NCI-H774 (cell line): ENCODE data around the gene CDK17.
"Not testable (repeated sequence)": the region's sequence is repeated elsewhere in the genome, so short reads cannot be mapped to it uniquely, and the experiment has no call there.

Experiments
- DNase-seq: peaks from one replicate; lab custom pipeline; 2025; lab: John Stamatoyannopoulos, UW

Gene CDK17

DNA sequence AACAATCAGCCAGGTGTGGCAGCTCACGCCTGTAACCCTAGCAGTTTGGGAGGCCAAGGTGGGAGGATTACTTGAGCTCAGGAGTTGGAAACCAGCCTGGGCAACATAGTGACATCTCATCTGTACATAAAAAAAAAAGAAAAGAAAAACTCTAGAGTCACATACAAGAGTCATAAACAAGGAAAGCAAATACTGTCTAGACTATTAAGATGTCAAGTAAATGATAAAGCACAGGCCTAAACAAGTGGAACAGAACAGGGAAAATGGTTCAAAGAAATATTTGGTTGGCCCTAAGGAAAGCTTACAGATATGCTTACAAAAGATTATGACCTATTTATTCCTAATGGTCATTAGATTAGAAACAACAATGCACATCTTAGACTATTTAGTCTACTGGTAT lies 12.3 kb downstream of the CDK17 start:
- no peak for DNase-seq

DNA sequence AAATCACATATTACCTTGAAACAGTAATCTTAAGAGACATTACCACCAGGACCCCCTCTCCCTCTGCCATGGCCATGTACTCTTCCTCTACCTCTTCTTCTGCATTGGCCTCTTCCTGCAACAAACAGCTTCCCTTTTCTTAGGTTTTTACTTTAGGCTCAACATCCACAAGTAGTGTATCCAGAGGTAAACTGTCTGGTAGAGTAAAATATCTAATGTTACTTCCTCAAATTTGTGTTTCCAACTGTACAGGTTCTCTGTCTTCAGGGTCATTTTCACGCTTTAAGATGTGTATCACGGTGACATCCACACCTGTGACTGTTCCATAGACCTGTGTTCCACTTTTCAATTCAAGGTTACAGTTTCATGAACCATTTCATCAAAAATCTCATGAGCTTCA lies 13.4 kb downstream of the CDK17 start:
- no peak for DNase-seq

DNA sequence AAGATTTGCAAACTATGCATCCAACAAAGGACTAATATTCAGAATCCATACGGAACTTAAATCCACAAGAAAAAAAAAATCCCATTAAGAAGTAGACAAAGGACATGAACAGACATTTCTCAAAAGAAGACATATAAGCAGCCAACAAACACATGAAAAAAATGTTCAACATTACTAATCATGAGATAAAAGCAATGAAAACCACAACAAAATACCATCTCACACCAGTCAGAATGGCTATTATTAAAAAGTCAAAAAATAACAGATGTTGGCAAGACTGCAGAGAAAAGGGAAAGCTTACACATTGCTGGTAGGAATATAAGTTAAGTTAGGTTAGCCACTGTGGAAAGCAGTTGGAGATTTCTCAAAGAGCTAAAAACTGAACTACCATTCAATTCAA lies 16.2 kb downstream of the CDK17 start:
- DNase-seq, result no peak

DNA sequence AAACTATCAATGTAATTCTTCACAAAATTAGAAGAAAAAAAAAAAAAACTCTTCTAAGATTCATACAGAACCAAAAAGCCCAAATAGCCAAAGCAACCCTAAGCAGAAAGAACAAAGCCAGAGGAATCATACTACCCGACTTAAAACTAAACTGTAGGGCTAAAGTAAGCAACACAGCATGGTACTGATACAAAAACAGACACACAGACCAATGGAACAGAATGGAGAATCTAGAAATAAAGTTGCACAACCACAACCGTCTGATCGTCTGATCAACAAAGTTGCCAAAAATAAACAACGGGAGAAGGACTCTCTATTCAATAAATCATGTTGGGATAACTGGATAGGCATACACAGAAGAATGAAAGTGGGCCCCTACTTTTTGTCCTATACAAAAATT lies 16.9 kb downstream of the CDK17 start:
- no peak for DNase-seq

GRCh38 chr12:96379743-96380142 lies 20.5 kb downstream of the CDK17 start:
- DNase-seq, result not testable (repeated sequence)

- no peak for DNase-seq
Measured at GRCh38 chr12:96378319-96378718, 21.9 kb downstream of the CDK17 start.

- DNase-seq, result no peak
Measured at GRCh38 chr12:96376865-96377264, 23.4 kb downstream of the CDK17 start.

DNA sequence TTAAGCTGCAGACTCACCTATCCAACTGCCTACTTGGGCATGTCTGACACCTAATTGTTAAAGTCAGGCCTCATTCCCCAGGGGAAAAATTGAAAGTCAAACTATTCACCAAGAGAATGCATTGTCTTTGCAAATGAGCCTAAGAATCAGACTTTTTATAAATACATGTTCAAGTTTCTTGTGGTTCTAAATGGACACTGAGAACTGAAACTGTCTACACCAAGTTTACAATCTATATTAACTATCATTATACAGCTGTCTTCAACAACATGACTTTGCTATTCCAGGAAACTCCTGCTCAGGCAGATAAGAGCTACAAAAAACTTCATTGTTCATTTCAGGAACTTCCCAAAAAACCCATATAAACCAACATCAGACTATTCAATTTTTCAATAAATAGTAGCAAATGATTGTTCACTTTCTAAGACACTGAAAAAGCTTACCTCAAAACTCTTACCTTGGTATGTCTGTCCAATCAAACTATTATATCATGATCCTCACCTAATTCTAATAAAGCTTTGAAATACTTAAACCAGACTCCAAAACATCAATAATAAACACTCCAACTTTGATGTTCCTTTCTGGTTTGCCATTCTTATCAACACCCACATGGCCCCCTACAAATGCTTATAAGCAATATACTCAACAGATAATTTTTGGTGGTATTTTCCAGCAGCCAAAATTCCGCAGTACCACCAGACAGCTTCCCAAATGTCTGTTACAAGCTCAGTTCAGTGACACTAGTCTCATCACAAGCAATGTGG lies 24.2 kb downstream of the CDK17 start:
- DNase-seq, result no peak

DNA sequence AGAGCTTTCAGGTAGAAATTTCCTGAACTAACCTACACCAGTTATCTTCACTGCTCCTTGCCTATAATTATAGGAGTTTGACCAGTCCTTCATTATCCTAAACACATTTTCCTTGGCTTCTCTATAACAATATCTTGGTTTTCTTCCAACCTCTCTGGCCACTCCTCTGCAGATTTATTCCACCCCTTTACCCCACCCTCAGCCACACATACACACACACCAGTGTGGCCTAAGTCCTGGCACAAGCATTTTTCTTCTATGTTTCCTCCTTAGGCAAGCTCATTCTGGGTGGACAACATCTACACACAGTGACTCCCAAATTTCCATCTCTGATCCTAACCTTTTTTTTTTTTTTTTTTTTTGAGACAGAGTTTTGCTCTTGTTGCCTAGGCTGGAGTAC lies 25.1 kb downstream of the CDK17 start:
- no peak for DNase-seq

DNA sequence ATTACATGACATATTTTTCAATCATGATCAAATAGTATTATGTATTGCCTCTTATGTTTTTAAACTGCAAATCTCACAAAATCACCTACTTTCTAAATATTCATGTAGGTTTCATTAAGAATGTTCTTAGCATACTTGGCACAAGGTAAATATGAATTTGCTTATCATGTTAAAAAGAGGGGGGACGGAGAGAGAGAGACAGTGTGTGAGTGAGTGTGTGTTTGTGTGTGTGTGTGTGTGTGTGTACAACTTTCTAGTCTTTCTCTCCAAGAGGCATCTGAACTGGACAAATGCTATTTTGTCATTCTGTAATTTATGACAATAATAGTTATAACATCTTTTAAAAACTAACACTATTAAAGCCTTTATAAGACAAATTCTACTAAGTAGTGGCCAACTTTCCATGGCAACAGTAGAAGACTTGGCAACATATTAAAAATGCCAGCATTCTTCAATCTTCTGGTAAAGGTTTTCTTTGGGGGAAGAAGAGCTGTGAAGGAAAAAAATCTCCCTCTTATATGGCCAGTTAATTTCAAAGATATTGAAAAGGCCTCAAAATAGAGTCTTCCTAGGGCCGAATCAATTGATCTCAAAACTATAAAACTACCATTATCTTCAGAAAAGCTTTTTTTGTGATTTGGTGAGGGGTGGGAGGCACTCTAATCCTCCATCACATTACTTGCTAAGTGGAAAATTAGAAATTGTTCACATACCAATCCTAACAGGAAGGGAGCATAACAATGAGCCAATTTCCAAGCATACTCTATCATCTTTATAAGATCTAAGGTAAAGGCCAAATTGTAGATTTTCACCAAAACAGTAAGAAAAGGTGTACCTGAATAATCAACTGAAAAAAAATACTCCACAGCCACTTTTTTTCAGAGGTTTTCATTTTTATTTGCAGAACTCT lies 28.2 kb downstream of the CDK17 start:
- no peak for DNase-seq

- DNase-seq, result no peak
Measured at GRCh38 chr12:96371138-96371789, 29.0 kb downstream of the CDK17 start.

- DNase-seq, result no peak
Measured at GRCh38 chr12:96368687-96369086, 31.6 kb downstream of the CDK17 start.

DNA sequence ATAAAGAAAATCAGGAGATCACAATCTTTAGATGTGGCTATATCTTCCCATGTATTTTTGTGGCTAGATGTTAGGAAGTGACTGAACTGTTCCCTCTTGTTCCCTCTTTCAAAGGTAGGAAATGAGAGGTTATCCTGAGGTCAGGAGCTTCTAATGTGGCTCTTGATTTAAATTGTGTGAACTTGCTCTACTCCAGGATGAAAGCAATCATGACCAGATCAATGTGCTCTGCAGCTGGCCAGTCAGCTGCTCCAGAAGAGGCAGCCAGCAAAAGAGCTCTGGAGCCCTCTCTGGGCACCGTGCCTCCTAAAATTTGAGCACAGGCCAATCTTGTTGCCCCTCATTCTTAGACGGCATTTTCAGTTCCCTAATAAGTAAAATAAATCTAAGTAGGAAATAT lies 32.0 kb downstream of the CDK17 start:
- peak; percentile 37 for DNase-seq

DNA sequence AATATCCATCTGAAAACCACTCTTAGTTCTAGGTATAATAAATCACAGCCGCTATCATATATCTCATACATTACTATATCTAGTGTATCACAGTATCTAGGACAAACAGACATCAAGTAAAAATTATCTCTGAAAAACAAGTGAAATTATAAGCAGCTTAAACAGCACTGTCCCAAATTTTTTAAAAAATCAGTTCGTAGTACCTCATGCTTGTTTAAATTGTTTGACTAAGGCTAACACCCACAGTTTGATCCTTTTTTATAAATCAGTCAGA lies 33.9 kb downstream of the CDK17 start:
- DNase-seq, result no peak

- DNase-seq, result no peak
Measured at GRCh38 chr12:96365604-96366380, 34.4 kb downstream of the CDK17 start.

DNA sequence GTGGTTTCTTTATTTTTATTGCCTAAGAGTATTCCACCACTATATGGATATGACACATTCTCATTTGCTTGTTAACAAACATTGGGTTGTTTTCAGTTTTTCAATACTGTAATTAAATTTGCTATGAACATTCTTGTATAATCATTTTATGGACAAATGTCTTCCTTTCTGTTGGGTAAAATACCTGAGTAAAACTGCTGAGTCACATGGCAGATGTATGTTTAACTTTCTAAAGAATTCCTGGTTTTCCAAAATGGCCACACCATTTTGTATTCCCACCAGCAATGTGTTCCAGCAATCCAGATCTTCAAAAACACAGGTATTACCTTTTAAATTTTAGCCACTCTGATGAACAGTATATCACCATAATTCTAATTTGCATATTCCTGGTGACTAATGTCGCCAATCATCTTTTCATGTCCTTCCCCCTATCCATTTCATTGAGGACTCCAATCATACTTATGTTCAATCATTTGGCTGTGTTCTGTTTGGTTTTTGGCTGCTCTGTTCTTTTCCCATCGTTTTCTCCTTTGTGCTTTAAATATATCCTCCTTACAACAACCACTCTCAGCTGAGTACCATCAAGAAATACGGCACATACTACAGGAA lies 36.0 kb downstream of the CDK17 start:
- DNase-seq, result no peak

DNA sequence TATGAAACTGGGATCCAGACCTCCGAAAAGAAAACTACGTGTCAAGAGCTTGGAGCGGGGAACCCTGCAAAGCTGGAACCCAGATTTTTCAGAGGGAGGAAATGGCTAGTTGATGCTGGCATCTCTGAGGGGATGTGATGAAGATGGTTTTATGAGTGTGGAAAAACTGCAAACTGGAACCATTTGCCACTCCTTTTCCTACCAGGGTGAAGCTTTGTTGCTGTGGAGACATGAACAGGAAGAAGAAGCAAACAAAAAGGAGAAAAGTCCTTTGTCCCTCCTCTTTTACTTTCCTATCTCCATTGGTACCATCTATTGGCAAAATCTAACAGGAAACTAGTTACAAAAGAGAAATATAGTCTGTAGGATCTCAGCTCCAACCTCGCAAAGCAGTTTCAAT lies 39.2 kb downstream of the CDK17 start:
- no peak for DNase-seq

GRCh38 chr12:96360550-96360949 lies 39.7 kb downstream of the CDK17 start:
- DNase-seq, result no peak

DNA sequence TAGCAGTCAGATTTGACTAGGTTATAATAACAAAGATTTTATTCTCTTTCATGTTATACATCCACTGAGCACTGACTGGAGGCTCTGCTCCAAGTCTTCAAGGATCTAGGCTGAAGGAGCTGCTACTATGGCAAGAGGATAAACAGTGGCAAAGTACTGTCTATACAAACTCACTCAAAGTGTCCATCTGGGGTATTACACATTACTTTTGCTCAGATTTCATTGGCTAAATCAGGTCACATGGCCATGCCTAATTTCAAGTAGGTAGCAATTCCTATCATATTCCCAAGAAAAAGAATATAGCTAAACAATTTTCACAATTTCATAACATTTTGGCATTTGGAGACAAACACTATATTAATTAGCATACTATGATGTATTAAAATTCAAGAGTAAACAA lies 40.9 kb downstream of the CDK17 start:
- DNase-seq, result no peak

- no peak for DNase-seq
Measured at GRCh38 chr12:96356831-96357230, 43.4 kb downstream of the CDK17 start.

DNA sequence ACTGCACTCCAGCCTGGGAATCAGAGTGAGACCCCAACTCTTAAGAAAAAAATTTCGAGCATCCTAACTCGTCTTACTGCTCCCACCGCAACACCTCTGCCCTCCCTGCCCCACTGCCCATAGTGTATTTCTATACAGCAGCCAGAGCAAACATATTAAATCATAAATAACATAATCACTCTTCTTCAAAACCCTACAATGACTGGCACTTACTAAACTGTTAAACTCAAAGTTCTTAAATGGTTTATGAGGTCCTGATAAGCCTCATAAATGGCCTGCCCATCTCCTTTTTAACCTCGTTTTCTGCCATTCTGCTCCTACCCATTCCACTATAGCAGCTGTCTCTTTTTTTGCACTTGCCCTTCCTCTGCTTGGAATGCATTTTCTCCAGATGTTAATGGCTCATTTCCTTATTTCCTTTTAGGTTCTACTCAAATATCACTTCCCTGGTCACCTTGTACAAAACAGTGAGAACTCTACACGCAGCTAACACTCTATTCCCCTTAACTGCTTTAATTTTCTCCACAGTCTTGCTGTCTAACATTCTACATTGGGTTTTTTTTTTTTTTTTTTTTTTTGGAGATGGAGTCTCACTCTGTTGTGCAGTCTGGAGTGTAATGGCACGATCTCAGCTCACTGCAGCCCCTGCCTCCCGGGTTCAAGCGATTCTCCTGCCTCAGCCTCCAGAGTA lies 45.2 kb downstream of the CDK17 start:
- DNase-seq, result no peak
